ENCODE results near the gene TMEM200B.

DNA sequence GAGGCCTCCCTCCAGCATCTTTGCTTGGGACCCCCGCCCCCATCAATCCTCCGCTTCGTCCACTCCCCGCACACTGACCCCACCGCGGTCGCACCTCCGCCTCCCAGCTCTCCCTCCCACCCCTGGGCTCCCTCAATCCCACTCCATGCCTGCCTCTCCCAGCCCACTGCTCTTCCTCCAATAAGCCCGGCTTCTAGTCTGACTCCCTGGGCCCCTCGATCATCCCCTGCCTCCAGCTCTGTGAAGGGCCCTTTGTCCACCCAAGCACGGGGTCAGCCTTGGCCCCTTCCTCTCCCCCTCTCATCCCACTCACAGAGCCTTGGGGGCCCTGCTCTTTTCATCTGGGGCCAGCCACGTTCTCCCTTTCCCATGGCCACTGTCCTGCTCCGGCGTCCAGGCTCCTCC, 1.5 kb upstream of the TMEM200B start:
- TF ChIP-seq CTCF (IDR thresholded peaks at IDR 0.05) (no peak), POLR2A (IDR thresholded peaks at IDR 0.05) (no peak)

Measured in heart left ventricle (tissue), 13 donors.